GM10248 (cell line): ENCODE measurements around the gene LHFPL6.

Experiments used
- CTCF ChIA-PET: fragments of 300-600 bp; sonication (Branson Sonifier 250); formaldehyde crosslinking; extraction: SDS; loops from one replicate; lab custom pipeline; 2021; ENCODE audit warnings: antibody characterized with exemption; lab: Yijun Ruan, JAX
- POLR2A ChIA-PET: fragments of 350-650 bp; sonication (Branson Sonifier 250); formaldehyde crosslinking; extraction: SDS; loops from one replicate; lab custom pipeline; 2020; ENCODE audit warnings: antibody characterized with exemption; lab: Yijun Ruan, JAX
- DNase-seq: peaks from one replicate; pipeline ENCODE4 v3.0.0; 2012; ENCODE audit errors: extremely low spot score
- CTCF ChIP-seq: IDR thresholded peaks from 2 replicates; pipeline ENCODE4 v1.5.1; 2012; ENCODE audit warnings: mild to moderate bottlenecking, low read depth; ENCODE audit errors: extremely low read depth, missing control alignments, control extremely low read depth

Gene LHFPL6

GRCh38 chr13:39407786-39408185 is 195.2 kb downstream of the LHFPL6 start:
- DNase-seq = no peak
- no peak for TF ChIP-seq CTCF
- POLR2A ChIA-PET = no interaction called here
- CTCF ChIA-PET = no interaction called here

- ChIA-PET CTCF (no interaction called here), POLR2A (no interaction called here)
- no peak for TF ChIP-seq CTCF
- DNase-seq = no peak
These were observed 195.9 kb downstream of the LHFPL6 start for GRCh38 chr13:39407138-39407537.

- ChIA-PET POLR2A (no interaction called here), CTCF (no interaction called here)
- TF ChIP-seq CTCF = no peak
- DNase-seq = peak; percentile 13
These were observed 196.3 kb downstream of the LHFPL6 start for GRCh38 chr13:39406688-39407087.

- ChIA-PET CTCF (interaction anchor here (0.6 to 1.2 kb wide), 4 partner anchors 9 to 27 kb away, joined by 3 to 8 read pairs (median 4); no protein-coding TSS in a partner anchor), POLR2A (no interaction called here)
- DNase-seq = no peak
- TF ChIP-seq CTCF = no peak
These were observed 197.3 kb downstream of the LHFPL6 start for GRCh38 chr13:39405596-39406205.

- no peak for TF ChIP-seq CTCF
- ChIA-PET POLR2A (no interaction called here), CTCF (interaction anchor here (0.9 to 2.1 kb wide), 4 partner anchors 13 to 26 kb away, joined by 3 to 8 read pairs (median 4); no protein-coding TSS in a partner anchor)
- DNase-seq = no peak
These were observed 197.9 kb downstream of the LHFPL6 start for GRCh38 chr13:39405107-39405506.

GRCh38 chr13:39403106-39403505 is 199.9 kb downstream of the LHFPL6 start:
- ChIA-PET POLR2A (no interaction called here), CTCF (interaction anchor here (1.0 to 2.1 kb wide), 5 partner anchors 12 to 209 kb away, joined by 3 to 5 read pairs (median 4); no protein-coding TSS in a partner anchor)
- no peak for DNase-seq
- no peak for TF ChIP-seq CTCF
